Activated CD8-positive, alpha-beta memory T cell treated with anti-CD3 and anti-CD28 coated beads, Interleukin-2, amount 50 U/mL, for 1 hour (primary cell): ENCODE measurements around the gene EFTUD2.
"Not testable (repeated sequence)": the region's sequence is repeated elsewhere in the genome, so short reads cannot be mapped to it uniquely, and the experiment has no call there.

Source experiments
- DNase-seq: peaks from one replicate; pipeline ENCODE4 v3.0.0-alpha.2; 2020; ENCODE audit errors: extremely low read depth

Gene EFTUD2

DNA sequence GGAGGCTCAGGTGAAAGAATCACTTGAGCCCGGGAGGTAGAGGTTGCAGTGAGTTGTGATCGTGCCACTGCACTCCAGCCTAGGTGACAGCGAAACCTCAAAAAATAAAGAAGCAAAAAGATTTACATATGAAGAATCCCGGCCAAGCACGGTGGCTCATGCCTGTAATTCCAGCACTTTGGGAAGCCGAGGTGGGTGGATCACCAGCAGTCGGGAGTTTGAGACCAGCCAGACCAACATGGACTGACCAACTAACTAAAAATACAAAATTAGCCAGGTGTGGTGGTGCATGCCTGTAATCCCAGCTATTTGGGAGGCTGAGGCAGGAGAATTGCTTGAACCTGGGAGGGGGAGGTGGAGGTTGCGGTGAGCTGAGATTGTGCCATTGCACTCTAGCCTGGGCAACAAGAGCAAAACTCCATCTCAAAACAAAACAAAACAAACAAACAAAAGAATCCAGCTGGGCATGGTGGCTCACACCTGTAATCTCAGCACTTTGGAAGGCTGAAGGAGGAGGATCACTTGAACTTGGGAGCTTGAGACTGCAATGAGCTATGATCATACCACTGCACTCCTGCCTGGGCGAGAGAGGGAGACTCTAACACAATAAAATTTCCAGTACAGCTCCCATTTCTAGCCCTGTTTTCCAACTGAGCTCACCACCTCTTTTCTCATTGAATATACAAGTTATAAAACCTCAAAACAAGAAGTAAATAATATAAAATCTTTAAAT lies 90.4 kb downstream of the EFTUD2 start:
- DNase-seq: not testable (repeated sequence)

- DNase-seq: no peak
Observed at GRCh38 chr17:44808156-44808555, 91.1 kb downstream of the EFTUD2 start.

DNA sequence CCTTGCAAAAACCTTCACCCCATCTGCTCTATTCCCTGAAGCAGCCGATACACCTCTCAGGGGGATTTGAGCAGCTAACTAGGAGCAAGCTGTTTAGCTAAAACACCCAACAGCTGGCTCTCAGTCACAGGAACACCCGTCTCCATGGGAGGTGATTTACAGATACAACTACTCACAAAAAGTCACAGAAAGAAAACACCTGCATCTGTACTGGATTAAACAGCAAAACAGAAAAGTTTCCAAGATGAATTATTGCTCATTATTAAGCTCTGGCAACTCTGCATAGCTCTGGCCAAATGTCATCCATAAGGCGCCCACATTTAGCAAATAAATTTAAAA lies 91.5 kb downstream of the EFTUD2 start:
- no peak for DNase-seq

DNA sequence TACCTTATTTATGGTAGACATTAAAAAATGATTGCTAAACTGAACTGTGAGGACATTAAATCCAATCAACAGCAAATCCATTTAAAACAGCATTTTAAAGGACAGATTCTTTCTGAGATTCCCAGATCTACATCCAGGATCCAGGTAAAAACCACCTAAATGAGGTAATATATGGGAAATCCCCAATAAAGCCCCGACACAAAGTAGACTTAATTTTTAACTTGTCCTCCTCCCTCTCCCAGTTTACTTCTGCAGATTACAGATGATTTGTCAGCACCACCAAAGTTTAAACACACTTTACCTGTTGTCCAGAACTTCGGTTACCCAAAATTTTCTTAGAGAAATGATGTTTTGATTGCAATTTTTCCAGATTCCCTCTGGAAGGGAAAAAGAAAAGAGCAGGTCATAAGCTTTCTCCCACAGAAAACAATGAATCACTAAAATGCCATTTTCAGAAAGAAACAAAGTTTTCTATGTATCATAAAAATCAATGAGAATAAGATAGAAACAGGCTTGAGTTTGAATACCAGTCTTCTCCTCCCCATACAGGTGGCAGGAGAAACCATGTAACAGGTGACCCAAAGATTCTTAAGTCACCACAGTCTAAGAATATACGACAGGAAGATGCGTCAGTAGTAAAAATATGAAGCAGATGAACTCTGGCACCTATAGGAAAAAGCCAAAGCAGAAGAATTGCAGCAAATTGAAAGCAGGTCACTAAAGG lies 92.0 kb downstream of the EFTUD2 start:
- DNase-seq: no peak

DNA sequence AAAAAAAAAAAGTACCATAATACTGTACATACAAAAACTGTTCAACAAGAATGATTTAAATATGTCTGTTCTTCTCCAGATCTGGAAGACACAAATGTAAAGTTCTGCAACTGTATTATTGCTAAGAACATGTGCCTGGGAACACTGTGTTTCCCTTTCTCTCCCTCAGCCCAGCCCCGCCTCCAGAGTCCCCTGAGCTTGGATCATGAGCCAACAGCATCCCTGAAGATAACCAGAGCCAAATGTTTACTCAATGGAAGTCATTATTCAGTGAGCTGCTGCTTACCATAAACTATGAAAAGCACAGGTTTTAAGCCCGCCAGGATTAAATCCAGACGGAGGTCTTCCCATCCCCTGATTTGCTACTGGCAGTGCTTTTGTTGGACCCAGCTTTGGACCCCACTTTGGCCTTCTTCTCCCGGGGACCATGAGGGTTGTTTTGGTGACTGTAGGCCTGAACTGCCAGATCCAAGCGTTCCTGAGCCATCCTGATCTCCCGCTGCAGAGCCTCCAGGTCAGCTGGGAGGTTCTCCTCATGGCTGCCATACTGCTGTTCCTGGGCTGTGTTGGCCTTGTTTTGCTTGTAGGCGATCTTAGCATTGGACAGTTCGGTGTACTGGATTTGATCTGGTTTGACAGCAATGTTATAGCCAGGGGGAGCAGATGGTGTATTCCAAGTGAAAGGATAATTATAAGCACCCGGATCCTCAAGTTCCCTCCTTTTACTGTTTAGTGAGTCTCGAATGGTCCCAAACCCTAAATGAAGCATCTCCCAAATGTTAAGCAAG lies 94.7 kb downstream of the EFTUD2 start:
- DNase-seq: no peak

DNA sequence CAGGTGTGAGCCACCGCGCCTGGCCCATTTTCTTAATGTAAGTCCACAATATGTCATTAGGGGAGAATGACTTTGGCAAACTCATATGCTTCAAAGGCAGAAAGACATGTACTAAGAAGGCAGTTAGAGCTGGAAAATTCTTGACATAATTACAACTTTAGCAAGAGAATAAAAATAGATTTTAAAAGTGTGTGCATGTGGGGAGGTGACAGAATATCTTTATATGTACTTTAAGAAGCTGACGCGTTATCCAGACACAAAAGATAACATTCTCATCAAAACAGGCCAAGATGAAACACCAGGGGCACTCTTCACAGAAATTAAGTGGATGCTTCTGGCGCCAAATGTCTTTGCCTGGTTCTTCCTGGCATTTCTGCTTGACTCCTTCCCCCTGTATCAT lies 97.4 kb downstream of the EFTUD2 start:
- DNase-seq: no peak
